GM10266 (cell line): ENCODE data around the gene CHD2.

Source experiments
- DNase-seq: peaks from one replicate; pipeline ENCODE4 v3.0.0; 2012; ENCODE audit errors: extremely low spot score
- CTCF ChIP-seq: IDR thresholded peaks from 2 replicates; pipeline ENCODE4 v1.5.1; 2012; ENCODE audit warnings: mild to moderate bottlenecking, low read depth; ENCODE audit not compliant: control insufficient read depth, insufficient read depth; ENCODE audit errors: missing control alignments

The CHD2 gene

DNA sequence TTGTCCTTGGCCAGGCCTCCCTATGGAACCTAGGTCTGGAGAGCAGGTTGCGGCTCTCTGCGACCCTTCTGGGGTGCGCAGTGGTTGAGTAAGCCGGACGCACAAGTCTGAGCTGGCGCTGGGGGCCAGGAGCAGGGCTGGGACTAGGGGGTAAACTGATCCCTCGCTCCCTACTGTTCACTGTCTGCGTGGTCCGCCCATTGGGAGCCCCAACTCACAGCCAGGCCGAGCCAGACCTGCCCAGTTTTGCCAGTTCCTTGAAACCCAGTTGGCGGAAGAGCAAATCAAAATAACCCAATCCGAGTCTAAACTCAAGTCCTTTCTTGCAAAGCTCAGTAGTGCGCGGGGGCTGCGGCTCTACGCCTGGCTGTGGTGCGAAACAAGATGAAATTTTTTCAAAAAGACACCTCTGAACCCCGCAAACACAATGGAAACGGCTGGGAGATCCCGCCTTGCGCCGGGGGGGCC lies 171.4 kb downstream of the CHD2 start:
- no peak for DNase-seq
- no peak for TF ChIP-seq CTCF

GRCh38 chr15:93072011-93072410 lies 171.9 kb downstream of the CHD2 start:
- no peak for TF ChIP-seq CTCF
- DNase-seq, result no peak

GRCh38 chr15:93072411-93073394 lies 172.6 kb downstream of the CHD2 start:
- no peak for TF ChIP-seq CTCF
- no peak for DNase-seq

DNA sequence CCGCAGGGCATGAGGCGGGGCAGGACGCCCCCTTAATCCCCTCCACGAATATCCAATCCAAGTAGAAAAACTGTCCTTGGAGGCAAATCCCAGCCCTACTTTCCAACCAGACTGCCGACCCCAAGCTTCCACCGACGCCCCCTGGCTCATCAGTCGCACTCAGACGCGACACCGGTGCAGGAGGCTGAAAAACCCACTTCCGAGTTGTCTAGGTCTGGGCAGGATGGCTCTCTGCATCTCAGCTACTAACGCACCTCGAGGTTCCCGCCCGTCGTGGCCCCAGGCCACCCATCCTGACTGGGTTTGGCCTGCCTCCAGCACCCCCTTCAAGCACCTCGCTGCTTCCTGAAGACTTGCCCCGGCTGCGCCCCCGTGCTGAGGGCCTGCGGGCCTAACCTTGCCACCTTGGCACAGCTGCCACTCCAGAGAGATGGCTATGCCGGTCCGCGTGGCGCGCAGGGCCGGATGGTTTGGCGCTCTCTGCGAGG lies 173.4 kb downstream of the CHD2 start:
- TF ChIP-seq CTCF, result no peak
- DNase-seq, result no peak

DNA sequence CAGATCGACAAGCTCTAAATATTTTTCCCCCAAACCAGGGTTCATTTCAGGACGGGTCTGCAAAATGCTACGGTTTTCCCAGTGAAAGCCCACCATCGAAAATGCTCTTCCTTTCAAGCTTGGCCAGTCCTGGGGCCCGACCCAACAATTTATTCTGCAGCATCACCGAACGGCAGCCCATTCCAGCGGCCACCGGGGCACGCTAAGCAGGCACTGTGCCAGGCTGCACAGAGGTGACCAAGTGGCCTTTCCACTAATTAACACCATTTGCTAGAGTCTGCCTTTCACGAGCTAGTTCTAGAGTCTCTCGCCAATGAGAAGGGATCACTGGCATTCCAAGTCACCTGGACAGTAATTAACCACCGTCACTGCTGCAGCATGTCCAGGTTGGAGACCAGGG lies 174.5 kb downstream of the CHD2 start:
- no peak for TF ChIP-seq CTCF
- DNase-seq, result no peak

DNA sequence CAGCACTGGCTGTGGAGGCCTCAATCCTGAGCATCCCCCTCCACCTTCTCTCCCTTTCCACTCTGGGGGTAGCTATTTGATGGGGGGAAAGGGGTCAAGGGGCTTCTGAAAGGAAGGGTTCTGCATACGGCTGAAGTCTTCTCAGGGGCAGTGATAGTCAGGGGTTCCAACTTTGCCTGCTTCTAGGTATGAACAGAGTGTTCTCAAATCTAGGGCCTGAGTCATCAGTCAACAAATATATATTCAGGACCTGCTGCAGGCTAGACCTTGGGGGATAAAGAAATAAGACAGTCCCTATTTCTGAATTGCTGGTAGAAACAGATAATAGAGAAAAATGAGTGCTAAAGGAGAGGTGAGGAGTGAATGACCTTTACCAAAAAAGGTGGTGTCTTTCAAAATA lies 176.1 kb downstream of the CHD2 start:
- no peak for DNase-seq
- no peak for TF ChIP-seq CTCF

DNA sequence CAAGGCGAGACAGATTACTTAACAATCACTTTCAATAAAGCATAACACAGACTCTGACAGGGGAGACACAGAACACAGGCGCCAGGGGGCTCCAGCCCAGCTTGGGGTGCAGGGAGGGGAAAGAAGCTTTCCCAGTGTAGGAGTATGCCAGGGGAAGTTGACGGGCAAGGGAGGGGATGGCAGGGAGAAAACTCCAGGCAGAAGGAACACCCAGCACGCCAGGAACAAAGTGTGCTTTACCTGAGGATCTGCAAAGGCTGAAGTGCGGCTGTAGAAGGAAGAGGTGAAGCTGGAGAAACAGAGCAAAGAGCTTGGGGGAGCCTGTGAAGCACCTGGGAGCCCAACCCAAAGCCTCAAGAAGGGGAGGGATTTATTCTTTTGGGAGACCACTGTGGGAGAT lies 176.8 kb downstream of the CHD2 start:
- TF ChIP-seq CTCF, result no peak

More for the DNA sequence above, 176.8 kb downstream of the CHD2 start:
- DNase-seq, result no peak
